DND-41 (cell line): Measurements from ENCODE around the gene ARHGAP21.

Experiments used
- CTCF ChIP-seq: IDR thresholded peaks from 2 replicates; pipeline ENCODE4 v1.5.1; 2012; ENCODE audit warnings: borderline replicate concordance, low read length, moderate library complexity, mild to moderate bottlenecking; ENCODE audit not compliant: poor library complexity, severe bottlenecking; ENCODE audit errors: extremely low read depth
- EZH2 ChIP-seq: IDR thresholded peaks from 3 replicates; pipeline ENCODE4 v1.6.1; 2012; ENCODE audit warnings: borderline replicate concordance, low read depth, mild to moderate bottlenecking, moderate library complexity, low read length, inconsistent platforms; ENCODE audit not compliant: severe bottlenecking

- TF ChIP-seq CTCF (no peak), EZH2 (no peak)
Measured at GRCh38 chr10:24605141-24605540, 118.5 kb downstream of the ARHGAP21 start.
